Measurements from ENCODE around the gene DPP3.
A peak's percentile ranks its signal among the peaks of the same experiment; 100 is the strongest.
"Not testable (repeated sequence)": the region's sequence is repeated elsewhere in the genome, so short reads cannot be mapped to it uniquely, and the experiment has no call there.

Gene DPP3

GRCh38 chr11:66524304-66525040 is 44.2 kb downstream of the DPP3 start:
- ATAC-seq, result no peak
- Mint-ChIP-seq H3K27me3 (no peaks in the 10 kb centered on the region), H3K27ac (no peak overlapping the region), H3K4me1 (no peaks in the 10 kb centered on the region), H3K4me3 (no peak overlapping the region), H3K36me3 (ENCODE audit: low read depth) (peaks cover 11% of the 10 kb centered on the region), H3K9me3 (no peaks in the 10 kb centered on the region)
- no peak for DNase-seq

DNA sequence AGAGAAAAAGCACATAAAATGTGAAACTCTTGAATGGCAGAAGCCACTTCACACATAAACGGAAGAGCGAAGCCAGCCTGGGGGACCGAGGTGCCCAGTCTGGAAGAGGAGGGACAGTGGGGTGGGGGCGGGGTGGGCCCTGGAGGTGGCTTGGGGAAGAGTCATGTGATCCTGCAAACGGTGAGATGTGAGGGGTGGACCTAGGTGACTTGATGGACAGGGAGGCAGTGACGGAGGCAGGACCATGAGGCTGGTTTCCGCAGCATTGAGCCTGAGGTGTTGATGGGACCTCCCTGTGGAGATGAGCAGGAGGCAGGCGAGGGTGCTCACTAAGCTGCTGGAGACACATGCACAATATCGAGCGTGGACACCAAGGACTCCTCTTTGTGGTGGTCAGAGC is 48.8 kb downstream of the DPP3 start:
- no peaks in the 10 kb centered on the region for H3K4me1 Mint-ChIP-seq
- H3K36me3 Mint-ChIP-seq (ENCODE audit: low read depth), result peaks cover 5% of the 10 kb centered on the region
- no peak overlapping the region for H3K27ac Mint-ChIP-seq

DNA sequence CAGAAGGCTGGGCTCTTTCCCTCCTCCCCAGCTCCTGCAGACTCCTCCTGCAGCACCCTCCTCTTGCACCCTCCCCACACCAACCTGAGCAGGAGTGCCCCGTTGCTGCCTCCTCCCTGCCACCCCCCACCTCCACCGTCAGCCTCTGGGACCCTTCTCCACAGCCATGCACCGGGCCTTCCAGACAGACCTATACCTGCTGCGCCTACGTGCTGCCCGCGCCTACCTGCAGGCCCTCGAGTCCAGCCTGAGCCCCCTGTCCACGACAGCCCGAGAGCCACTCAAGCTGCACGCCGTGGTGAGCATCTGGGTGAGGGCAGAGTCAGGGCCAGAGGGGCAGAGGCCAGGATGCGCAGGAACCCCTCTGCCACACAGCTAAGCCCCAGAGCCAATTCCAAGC is 49.4 kb downstream of the DPP3 start:
- ATAC-seq, result no peak
- Mint-ChIP-seq H3K36me3 (ENCODE audit: low read depth) (peaks cover 4% of the 10 kb centered on the region), H3K9me3 (no peaks in the 10 kb centered on the region), H3K4me1 (no peaks in the 10 kb centered on the region), H3K27me3 (no peaks in the 10 kb centered on the region), H3K27ac (no peak overlapping the region), H3K4me3 (no peak overlapping the region)
- no peak for DNase-seq

More for the DNA sequence above, 48.8 kb downstream of the DPP3 start:
- H3K9me3 Mint-ChIP-seq, result no peaks in the 10 kb centered on the region
- no peaks in the 10 kb centered on the region for H3K27me3 Mint-ChIP-seq
- ATAC-seq (no peak), DNase-seq (no peak)
- H3K4me3 Mint-ChIP-seq, result no peak overlapping the region

GRCh38 chr11:66530927-66531709 is 50.9 kb downstream of the DPP3 start:
- Mint-ChIP-seq H3K4me1 (no peaks in the 10 kb centered on the region), H3K4me3 (no peak overlapping the region), H3K9me3 (no peaks in the 10 kb centered on the region), H3K36me3 (ENCODE audit: low read depth) (peaks cover 7% of the 10 kb centered on the region), H3K27me3 (no peaks in the 10 kb centered on the region), H3K27ac (no peak overlapping the region)
- no peak for ATAC-seq
- no peak for DNase-seq

- no peaks in the 10 kb centered on the region for H3K27me3 Mint-ChIP-seq
- H3K9me3 Mint-ChIP-seq, result no peaks in the 10 kb centered on the region
- no peaks in the 10 kb centered on the region for H3K4me1 Mint-ChIP-seq
- H3K27ac Mint-ChIP-seq, result no peak overlapping the region
- H3K4me3 Mint-ChIP-seq, result no peak overlapping the region
- no peak for DNase-seq
- no peak for ATAC-seq
- peaks cover 7% of the 10 kb centered on the region for H3K36me3 Mint-ChIP-seq (ENCODE audit: low read depth)
These were observed 51.6 kb downstream of the DPP3 start for GRCh38 chr11:66531841-66532240.

DNA sequence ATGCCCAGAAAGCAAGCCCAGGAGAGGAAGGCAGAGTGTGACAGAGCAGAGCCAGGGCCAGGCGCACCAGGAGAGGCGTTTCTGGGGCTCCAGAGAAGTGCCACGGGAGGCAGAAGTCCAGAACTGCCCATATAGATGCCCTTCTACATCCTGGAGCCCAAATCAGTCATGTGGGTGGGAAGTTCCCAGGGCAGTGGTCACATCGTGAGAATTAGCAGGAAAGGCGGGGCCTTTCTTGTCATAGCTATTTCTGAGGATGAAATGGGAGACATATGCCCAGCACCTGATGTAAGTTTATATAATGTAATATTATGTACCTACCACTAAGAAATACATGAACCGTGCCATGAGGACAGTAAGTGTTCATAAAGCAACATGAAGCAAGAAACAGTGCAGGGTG is 52.5 kb downstream of the DPP3 start:
- H3K4me3 Mint-ChIP-seq, result no peak overlapping the region
- no peaks in the 10 kb centered on the region for H3K27me3 Mint-ChIP-seq
- H3K36me3 Mint-ChIP-seq (ENCODE audit: low read depth), result peaks cover 7% of the 10 kb centered on the region
- DNase-seq, result no peak
- no peak for ATAC-seq
- no peak overlapping the region for H3K27ac Mint-ChIP-seq
- no peaks in the 10 kb centered on the region for H3K4me1 Mint-ChIP-seq
- no peaks in the 10 kb centered on the region for H3K9me3 Mint-ChIP-seq

DNA sequence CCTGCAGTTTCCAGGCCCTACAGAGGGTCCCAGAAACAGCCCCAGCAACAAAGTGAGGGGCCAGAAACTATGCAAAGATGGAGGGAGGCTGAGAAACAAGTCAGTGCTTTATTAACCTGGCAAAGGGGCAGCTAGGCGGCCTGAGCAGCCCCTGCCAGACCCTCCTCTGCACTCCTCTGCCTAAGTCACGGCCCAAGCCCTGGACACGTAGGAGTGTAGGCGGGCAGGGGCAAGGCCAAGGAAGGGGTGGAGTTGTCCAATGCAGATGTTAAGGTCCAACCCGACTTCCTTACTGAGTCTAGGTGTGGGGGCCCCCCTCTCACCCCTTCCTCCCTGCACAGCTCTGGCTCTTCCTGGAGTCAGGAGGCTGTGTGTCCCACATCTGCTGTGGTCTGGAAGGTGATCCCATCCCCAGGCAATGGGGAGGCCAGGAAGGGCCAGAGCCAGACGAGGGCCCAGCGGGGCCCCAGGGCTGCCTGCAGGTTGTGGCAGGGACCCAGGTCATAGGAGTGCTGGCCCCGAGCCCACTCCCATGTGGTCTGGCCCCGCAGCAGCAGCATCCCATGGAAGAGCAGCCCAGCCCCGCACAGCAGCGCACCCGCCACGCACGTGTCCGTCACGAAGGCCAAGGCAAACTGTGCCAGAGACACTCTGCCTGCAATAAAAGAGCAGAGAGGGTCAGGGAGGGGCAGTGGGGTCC is 59.1 kb downstream of the DPP3 start:
- no peaks in the 10 kb centered on the region for H3K9me3 Mint-ChIP-seq
- H3K27me3 Mint-ChIP-seq, result no peaks in the 10 kb centered on the region
- H3K36me3 Mint-ChIP-seq (ENCODE audit: low read depth), result peaks cover 9% of the 10 kb centered on the region
- peaks cover 16% of the 10 kb centered on the region for H3K4me1 Mint-ChIP-seq
- H3K27ac Mint-ChIP-seq, result no peak overlapping the region
- H3K4me3 Mint-ChIP-seq, result no peak overlapping the region
- ATAC-seq (no peak), DNase-seq (no peak)

- Mint-ChIP-seq H3K9me3 (no peaks in the 10 kb centered on the region), H3K27ac (no peak overlapping the region), H3K4me1 (peaks cover 18% of the 10 kb centered on the region), H3K4me3 (no peak overlapping the region), H3K36me3 (ENCODE audit: low read depth) (peaks cover 9% of the 10 kb centered on the region), H3K27me3 (no peaks in the 10 kb centered on the region)
- no peak for DNase-seq
- no peak for ATAC-seq
These were observed 59.6 kb downstream of the DPP3 start for GRCh38 chr11:66539870-66540213.

GRCh38 chr11:66540598-66540997 is 60.4 kb downstream of the DPP3 start:
- not testable (repeated sequence) for H3K27me3 Mint-ChIP-seq; H3K4me3 Mint-ChIP-seq; H3K36me3 Mint-ChIP-seq (ENCODE audit: low read depth); H3K27ac Mint-ChIP-seq; ATAC-seq; DNase-seq; H3K9me3 Mint-ChIP-seq
- H3K4me1 Mint-ChIP-seq, result peaks cover 21% of the 10 kb centered on the region

DNA sequence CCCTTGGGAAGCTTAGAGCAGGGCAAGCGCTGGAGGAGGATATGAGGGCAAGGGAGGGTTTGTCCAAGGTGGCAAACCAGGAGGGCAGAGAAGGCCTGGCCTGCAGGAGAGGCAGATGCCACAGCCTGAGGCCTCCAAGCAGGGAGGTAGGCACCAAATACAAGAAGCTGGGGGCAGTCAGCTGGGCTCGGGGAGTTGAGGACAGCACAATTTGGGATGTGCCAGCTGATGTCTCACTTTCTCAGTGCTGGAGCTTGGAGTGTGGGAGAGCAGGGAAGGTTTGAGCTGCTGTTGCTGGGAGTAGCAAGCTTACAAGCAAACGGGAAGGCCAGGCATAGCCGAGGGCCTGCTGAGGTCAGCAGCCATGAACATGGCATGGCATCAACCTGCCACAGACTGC is 61.7 kb downstream of the DPP3 start:
- H3K27ac Mint-ChIP-seq, result no peak overlapping the region
- no peaks in the 10 kb centered on the region for H3K27me3 Mint-ChIP-seq
- H3K4me3 Mint-ChIP-seq, result no peak overlapping the region
- ATAC-seq (no peak), DNase-seq (no peak)
- peaks cover 23% of the 10 kb centered on the region for H3K4me1 Mint-ChIP-seq
- no peaks in the 10 kb centered on the region for H3K9me3 Mint-ChIP-seq
- peaks cover 6% of the 10 kb centered on the region for H3K36me3 Mint-ChIP-seq (ENCODE audit: low read depth)

- Mint-ChIP-seq H3K27ac (peak overlapping the region; percentile 6), H3K27me3 (no peaks in the 10 kb centered on the region), H3K4me3 (no peak overlapping the region), H3K4me1 (peaks cover 23% of the 10 kb centered on the region), H3K36me3 (ENCODE audit: low read depth) (peaks cover 6% of the 10 kb centered on the region), H3K9me3 (no peaks in the 10 kb centered on the region)
- no peak for DNase-seq
- ATAC-seq, result no peak
These were observed 62.1 kb downstream of the DPP3 start for GRCh38 chr11:66542362-66542761.

DNA sequence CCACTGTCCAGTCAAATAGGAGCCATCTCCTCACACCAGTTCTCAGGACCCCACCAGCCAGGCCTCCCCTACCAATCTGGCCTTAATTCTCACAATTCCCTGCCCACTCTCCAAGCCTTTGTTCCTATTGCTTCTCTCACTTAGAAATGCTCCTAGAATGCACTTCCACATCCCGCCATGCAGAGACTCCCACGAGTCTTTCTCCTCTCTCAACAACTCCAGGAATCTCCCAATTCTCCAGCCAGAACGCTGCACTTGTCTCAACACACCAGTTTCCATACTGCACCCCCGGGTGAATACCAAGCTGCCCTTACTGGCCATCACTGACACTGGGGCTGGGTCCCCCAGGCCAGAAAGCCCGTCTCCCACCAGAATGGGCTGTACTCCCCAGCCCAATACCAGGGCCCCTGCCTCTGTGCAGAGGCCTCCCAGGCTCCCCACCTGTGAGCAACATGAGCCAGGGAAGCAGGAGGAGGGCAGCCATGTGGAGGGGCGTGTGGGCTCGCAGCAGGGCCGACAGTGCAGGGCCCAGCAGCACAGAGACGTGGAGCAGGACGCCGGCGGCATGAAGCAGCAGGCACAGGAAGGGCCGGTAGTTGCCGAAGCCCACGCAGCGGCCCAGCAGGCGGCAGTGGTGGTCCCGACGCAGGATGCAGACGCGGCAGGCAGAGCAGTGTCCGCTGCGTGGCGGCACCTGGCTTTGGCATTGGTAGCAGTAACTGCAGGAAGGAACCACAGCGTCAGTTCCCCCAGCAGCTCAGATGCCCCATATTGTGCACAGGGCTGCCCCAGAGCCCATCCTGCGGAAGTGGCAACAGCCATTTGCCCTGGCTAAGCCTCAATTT is 63.3 kb downstream of the DPP3 start:
- peaks cover 4% of the 10 kb centered on the region for H3K36me3 Mint-ChIP-seq (ENCODE audit: low read depth)

DNA sequence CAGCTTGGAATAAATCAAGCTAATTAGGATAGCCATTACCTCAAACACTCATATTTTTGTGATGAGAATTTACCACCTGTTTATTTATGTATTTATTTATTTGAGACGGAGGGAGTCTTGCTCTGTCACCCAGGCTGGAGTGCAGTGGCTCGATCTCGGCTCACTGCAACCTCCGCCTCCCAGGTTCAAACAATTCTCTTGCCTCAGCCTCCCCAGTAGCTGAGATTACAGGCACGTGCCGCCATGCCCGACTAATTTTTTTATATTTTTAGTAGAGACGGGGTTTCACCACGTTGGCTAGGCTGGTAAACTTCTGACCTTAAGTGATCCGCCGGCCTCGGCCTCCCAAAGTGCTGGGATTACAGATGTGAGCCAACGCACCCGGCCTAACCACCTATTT is 64.7 kb downstream of the DPP3 start:
- Mint-ChIP-seq H3K4me1 (peaks cover 23% of the 10 kb centered on the region), H3K4me3 (peak overlapping the region; percentile 88), H3K27ac (peak overlapping the region; percentile 86)
- H3K9me3 Mint-ChIP-seq; DNase-seq; H3K36me3 Mint-ChIP-seq (ENCODE audit: low read depth); H3K27me3 Mint-ChIP-seq; ATAC-seq: not testable (repeated sequence)

More for the DNA sequence above, 63.3 kb downstream of the DPP3 start:
- peaks cover 23% of the 10 kb centered on the region for H3K4me1 Mint-ChIP-seq
- H3K27ac Mint-ChIP-seq, result peak overlapping the region; percentile 63
- H3K4me3 Mint-ChIP-seq, result peak overlapping the region; percentile 71
- peak; percentile 39 for ATAC-seq
- peak; percentile 71 for DNase-seq
- no peaks in the 10 kb centered on the region for H3K27me3 Mint-ChIP-seq
- no peaks in the 10 kb centered on the region for H3K9me3 Mint-ChIP-seq

- Mint-ChIP-seq H3K27ac (peak within 1 kb of the TSS; percentile 86), H3K9me3 (no peaks in the 10 kb centered on the region), H3K27me3 (no peaks in the 10 kb centered on the region), H3K36me3 (ENCODE audit: low read depth) (peaks cover 4% of the 10 kb centered on the region), H3K4me1 (peaks cover 23% of the 10 kb centered on the region), H3K4me3 (peak within 1 kb of the TSS; percentile 88)
- peak; percentile 94 for DNase-seq
- ATAC-seq, result peak; percentile 96
These were observed 65.6 kb downstream of the DPP3 start, which contains the start of gene ZDHHC24 for GRCh38 chr11:66545701-66546367. ZDHHC24 (minus strand) TSS chr11:66546048; CDS start chr11:66546003, 45 bp downstream.
